Mesendoderm (in vitro differentiated cells): ENCODE data around the gene AMIGO3.
A peak's percentile ranks its signal among the peaks of the same experiment; 100 is the strongest.
"Not testable (repeated sequence)": the region's sequence is repeated elsewhere in the genome, so short reads cannot be mapped to it uniquely, and the experiment has no call there.

Source experiments
- DNase-seq: peaks from one replicate; pipeline ENCODE4 v3.0.0; 2013
- H2AK5ac ChIP-seq: 2 replicates; pipeline ENCODE4 v1.6.1; 2013; ENCODE audit warnings: low read length, inconsistent platforms
- H2BK120ac ChIP-seq: 2 replicates; pipeline ENCODE4 v1.6.1; 2013; ENCODE audit warnings: low read depth, mild to moderate bottlenecking, low read length, moderate library complexity, mixed read lengths
- H2BK15ac ChIP-seq: replicated peaks from 2 replicates; pipeline ENCODE4 v1.6.1; 2013; ENCODE audit warnings: low read depth, mild to moderate bottlenecking, moderate library complexity
- H2BK5ac ChIP-seq: 2 replicates; pipeline ENCODE4 v1.6.1; 2013; ENCODE audit warnings: low read length, inconsistent platforms
- H3K18ac ChIP-seq: 2 replicates; pipeline ENCODE4 v1.6.1; 2013; ENCODE audit warnings: mild to moderate bottlenecking, low read length, mixed read lengths
- H3K23ac ChIP-seq: one replicate; pipeline ENCODE4 v1.6.1; 2013; ENCODE audit warnings: low read length
- H3K27ac ChIP-seq: 2 replicates; pipeline ENCODE4 v1.5.1; 2013; ENCODE audit warnings: low read depth, mild to moderate bottlenecking, inconsistent platforms, low read length, moderate library complexity
- H3K27me3 ChIP-seq: 2 replicates; pipeline ENCODE4 v1.6.1; 2013; ENCODE audit warnings: low read length, control low read depth, mild to moderate bottlenecking, inconsistent platforms; ENCODE audit not compliant: insufficient read depth, poor library complexity
- H3K36me3 ChIP-seq: 2 replicates; pipeline ENCODE4 v1.6.1; 2013; ENCODE audit warnings: low read length, inconsistent platforms; ENCODE audit not compliant: control insufficient read depth, insufficient read depth
- H3K4ac ChIP-seq: one replicate; pipeline ENCODE4 v1.6.1; 2013; ENCODE audit warnings: low read depth, mild to moderate bottlenecking, low read length, moderate library complexity
- H3K4me1 ChIP-seq: 2 replicates; pipeline ENCODE4 v1.6.1; 2013; ENCODE audit warnings: low read depth, low read length, inconsistent platforms; ENCODE audit not compliant: control insufficient read depth
- H3K4me2 ChIP-seq: 2 replicates; pipeline ENCODE4 v1.6.1; 2013; ENCODE audit warnings: low read length
- H3K4me3 ChIP-seq: 2 replicates; pipeline ENCODE4 v1.5.1; 2013; ENCODE audit warnings: mild to moderate bottlenecking, low read length
- H3K56ac ChIP-seq: one replicate; pipeline ENCODE4 v1.6.1; 2013; ENCODE audit warnings: low read length
- H3K79me1 ChIP-seq: 2 replicates; pipeline ENCODE4 v1.6.1; 2013; ENCODE audit warnings: low read length, inconsistent platforms
- H3K79me2 ChIP-seq: 2 replicates; pipeline ENCODE4 v1.6.1; 2013; ENCODE audit warnings: mild to moderate bottlenecking, low read length; ENCODE audit not compliant: control insufficient read depth, insufficient read depth
- H3K9ac ChIP-seq: 2 replicates; pipeline ENCODE4 v1.6.1; 2013; ENCODE audit warnings: low read length, inconsistent platforms
- H4K5ac ChIP-seq: one replicate; pipeline ENCODE4 v1.6.1; 2013; ENCODE audit warnings: low read length
- H4K8ac ChIP-seq: one replicate; pipeline ENCODE4 v1.6.1; 2013; ENCODE audit warnings: low read depth, mild to moderate bottlenecking, control low read depth, low read length, moderate library complexity
- WGBS: extraction: QIAGEN DNeasy Blood & Tissue Kit; methylation state at CpG from one replicate; pipeline ENCODE4 v1.1.7; 2013; ENCODE audit warnings: low lambda C conversion rate, missing lambda C conversion rate; ENCODE audit not compliant: insufficient coverage; ENCODE audit errors: extremely low coverage; 5-methylcytosine and 5-hydroxymethylcytosine counted together

The AMIGO3 gene

GRCh38 chr3:49700453-49701128 lies 18.9 kb downstream of the AMIGO3 start:
- Histone ChIP-seq H4K5ac (no peak overlapping the region), H3K36me3 (peaks cover 3% of the 10 kb centered on the region), H3K23ac (no peak overlapping the region), H3K18ac (no peak overlapping the region), H3K27ac (no peak overlapping the region), H3K4me1 (no peaks in the 10 kb centered on the region), H2BK5ac (no peak overlapping the region), H4K8ac (no peak overlapping the region), H3K27me3 (no peaks in the 10 kb centered on the region), H3K79me2 (no peaks in the 10 kb centered on the region), H2AK5ac (no peak overlapping the region), H3K4me2 (no peak overlapping the region), H3K9ac (no peak overlapping the region), H3K56ac (no peak overlapping the region), H2BK120ac (no peak overlapping the region), H3K4ac (no peak overlapping the region), H2BK15ac (no peak overlapping the region), H3K4me3 (no peak overlapping the region), H3K79me1 (no peaks in the 10 kb centered on the region)
- DNase-seq, result peak; percentile 30
- WGBS, result no CpG with 5 or more reads among the region's 13 CpGs

GRCh38 chr3:49700014-49700413 lies 19.5 kb downstream of the AMIGO3 start:
- Histone ChIP-seq H3K18ac (no peak overlapping the region), H3K4me2 (no peak overlapping the region), H2BK5ac (no peak overlapping the region), H3K23ac (no peak overlapping the region), H3K79me2 (no peaks in the 10 kb centered on the region), H3K4me3 (no peak overlapping the region), H3K56ac (no peak overlapping the region), H3K9ac (no peak overlapping the region), H4K5ac (no peak overlapping the region), H3K36me3 (peaks cover 3% of the 10 kb centered on the region), H2AK5ac (no peak overlapping the region), H4K8ac (no peak overlapping the region), H3K79me1 (no peaks in the 10 kb centered on the region), H3K27ac (no peak overlapping the region), H3K4ac (no peak overlapping the region), H3K4me1 (no peaks in the 10 kb centered on the region), H3K27me3 (no peaks in the 10 kb centered on the region), H2BK15ac (no peak overlapping the region), H2BK120ac (no peak overlapping the region)
- WGBS, result no CpG with 5 or more reads among the region's 8 CpGs
- no peak for DNase-seq

DNA sequence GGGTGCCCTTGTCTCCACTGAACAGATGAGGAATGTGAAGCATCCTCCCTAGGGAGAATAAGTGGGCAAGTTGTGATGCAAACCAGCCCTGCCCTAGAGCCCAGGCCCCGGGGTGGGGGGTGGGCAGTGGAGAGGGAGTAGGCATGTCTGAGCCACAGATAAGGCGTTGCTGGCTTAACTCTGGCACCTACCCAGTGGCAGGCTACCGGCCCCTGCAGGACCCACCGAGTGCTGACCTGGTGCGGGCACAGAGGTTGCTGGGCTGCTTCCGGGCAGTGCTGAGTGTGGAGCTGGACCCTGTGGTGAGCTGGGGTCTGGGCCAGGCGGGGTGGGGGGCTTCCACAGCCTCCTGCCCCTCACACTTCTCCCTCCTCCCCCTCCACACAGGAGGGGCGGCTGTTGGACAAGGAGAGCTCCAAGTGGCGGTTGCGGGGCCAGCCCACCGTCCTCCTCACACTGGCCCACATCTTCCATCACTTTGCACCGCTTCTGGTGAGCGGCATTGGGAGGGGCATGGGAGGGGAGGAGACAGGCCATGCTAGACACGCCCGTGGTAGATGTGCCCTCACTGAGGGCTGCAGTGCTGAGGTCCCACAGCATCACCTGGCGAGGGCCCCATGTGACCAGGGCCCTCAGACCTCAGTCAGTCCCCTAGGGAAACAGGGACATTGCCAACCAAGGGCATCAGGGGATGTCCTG lies 20.1 kb downstream of the AMIGO3 start:
- H3K27me3 ChIP-seq, result no peaks in the 10 kb centered on the region
- no peak overlapping the region for H4K8ac ChIP-seq
- peaks cover 3% of the 10 kb centered on the region for H3K36me3 ChIP-seq
- no peak overlapping the region for H3K27ac ChIP-seq
- H3K79me2 ChIP-seq, result no peaks in the 10 kb centered on the region
- H3K18ac ChIP-seq, result no peak overlapping the region
- H3K4me2 ChIP-seq, result no peak overlapping the region
- no peak overlapping the region for H3K4me3 ChIP-seq
- no CpG with 5 or more reads among the region's 16 CpGs for WGBS
- no peak overlapping the region for H3K4ac ChIP-seq
- no peak overlapping the region for H3K56ac ChIP-seq
- H2BK120ac ChIP-seq, result no peak overlapping the region
- no peaks in the 10 kb centered on the region for H3K79me1 ChIP-seq
- H2AK5ac ChIP-seq, result no peak overlapping the region
- no peak overlapping the region for H3K23ac ChIP-seq
- no peak overlapping the region for H2BK5ac ChIP-seq
- H3K4me1 ChIP-seq, result no peaks in the 10 kb centered on the region
- DNase-seq, result no peak
- H2BK15ac ChIP-seq, result no peak overlapping the region
- H4K5ac ChIP-seq, result no peak overlapping the region
- no peak overlapping the region for H3K9ac ChIP-seq

- H3K4me1 ChIP-seq, H3K56ac ChIP-seq, H3K4me2 ChIP-seq, H3K9ac ChIP-seq, H2AK5ac ChIP-seq, H3K36me3 ChIP-seq, DNase-seq, H2BK120ac ChIP-seq, H2BK15ac ChIP-seq, H3K4ac ChIP-seq, H3K79me2 ChIP-seq, H4K8ac ChIP-seq, H4K5ac ChIP-seq, H2BK5ac ChIP-seq, H3K23ac ChIP-seq, H3K27ac ChIP-seq, H3K79me1 ChIP-seq, H3K18ac ChIP-seq, H3K4me3 ChIP-seq, H3K27me3 ChIP-seq: not testable (repeated sequence)
- WGBS, result no CpG with 5 or more reads among the region's 4 CpGs
Observed at GRCh38 chr3:49695350-49696015, 24.0 kb downstream of the AMIGO3 start.

DNA sequence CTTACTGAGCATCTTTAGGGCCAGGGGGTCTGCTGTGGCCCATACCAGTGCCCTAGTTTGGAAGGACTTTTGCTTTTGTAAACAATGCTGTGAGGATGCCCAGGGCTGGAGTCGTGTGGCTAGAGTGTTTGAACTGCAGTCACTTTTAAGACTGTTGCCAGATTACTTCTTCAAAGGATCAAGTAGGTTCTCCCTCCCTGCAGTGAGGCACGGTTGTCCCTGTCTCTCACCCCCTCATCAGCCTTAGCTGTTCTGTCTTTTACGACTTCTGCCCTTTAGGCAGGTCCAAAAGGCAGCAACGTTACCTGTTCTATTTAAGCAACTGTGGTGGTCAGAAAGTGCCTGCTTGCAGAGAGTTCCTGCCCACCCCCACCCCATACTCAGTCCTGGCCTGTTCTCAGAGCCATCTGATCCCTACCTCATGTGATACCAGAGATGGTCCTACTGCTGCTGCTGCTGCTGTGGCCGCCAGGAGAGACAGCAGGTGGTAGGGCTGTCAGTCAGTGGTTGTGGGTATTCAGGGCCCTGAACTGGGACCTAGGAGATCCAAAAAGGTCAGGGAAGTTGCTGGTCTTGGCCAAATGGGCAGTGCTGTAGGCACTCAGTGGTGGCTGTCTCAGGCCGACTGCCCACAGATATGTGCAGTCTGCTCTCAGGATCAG lies 24.9 kb downstream of the AMIGO3 start:
- H3K56ac ChIP-seq, H3K23ac ChIP-seq, H3K9ac ChIP-seq, H3K27ac ChIP-seq, H2BK5ac ChIP-seq, H3K27me3 ChIP-seq, H3K79me2 ChIP-seq, H2BK15ac ChIP-seq, H3K36me3 ChIP-seq, H4K5ac ChIP-seq, H3K4me1 ChIP-seq, H3K4ac ChIP-seq, H4K8ac ChIP-seq, H3K18ac ChIP-seq, H2AK5ac ChIP-seq, H3K4me3 ChIP-seq, H3K4me2 ChIP-seq, H3K79me1 ChIP-seq, H2BK120ac ChIP-seq: not testable (repeated sequence)
- WGBS, result no CpG with 5 or more reads among the region's 6 CpGs
- peak; percentile 67 for DNase-seq
